Endothelial cell of umbilical vein (primary cell): Measurements from ENCODE around the gene FBXO48. TPM values are rescaled to one million over a fixed set of nuclear protein-coding genes. Genes with fewer than 3 reads are reported as not detected.

Experiments used
- BruUV-seq: library from RNA; stranded (reverse); fragments of 400-500 nt; replicated peaks from 2 replicates; lab custom pipeline; 2021; lab: Mats Ljungman, UMichigan
- CTCF ChIA-PET: fragments of 300-600, 350-600 bp; sonication (Branson Sonifier 250); formaldehyde crosslinking; loops from one replicate; lab custom pipeline; 2021; ENCODE audit warnings: antibody characterized with exemption, inconsistent platforms; lab: Charles Lee
- POLR2A ChIA-PET: fragments of 300-600, 350-600 bp; sonication (Branson Sonifier 250); formaldehyde crosslinking; loops from one replicate; lab custom pipeline; 2021; ENCODE audit warnings: antibody characterized with exemption, inconsistent platforms; lab: Charles Lee
- DNase-seq: peaks from one replicate; pipeline ENCODE4 v3.0.0-alpha.2; 2011; ENCODE audit warnings: low read depth, low spot score
- FAIRE-seq: peaks from 2 replicates; lab custom pipeline; 2011; peaks lifted over from hg19 to GRCh38; lab: Jason Lieb, UNC
- H2AFZ ChIP-seq: 2 replicates; pipeline ENCODE4 v1.6.0; 2012; ENCODE audit warnings: low read depth, low read length, control low read depth, inconsistent platforms
- H3K27ac ChIP-seq: 2 replicates; pipeline ENCODE4 v1.5.1; 2011; ENCODE audit warnings: low read depth, mild to moderate bottlenecking, control low read depth, low read length, moderate library complexity; ENCODE audit not compliant: insufficient read depth
- H3K27me3 ChIP-seq, 2 experiments: 2 replicates each; pipeline versions ENCODE4 v1.6.0 to v1.6.1; 2011; ENCODE audit warnings: low read length in 2 of 2, mixed read lengths in 1 of 2; ENCODE audit not compliant: control insufficient read depth in 2 of 2, insufficient read depth in 2 of 2
- H3K36me3 ChIP-seq, 2 experiments: 2 replicates in 1 of 2; 3 replicates in 1 of 2; pipeline ENCODE4 v1.5.1; 2011; ENCODE audit warnings: low read length in 2 of 2, mild to moderate bottlenecking in 1 of 2, moderate library complexity in 1 of 2; ENCODE audit not compliant: control insufficient read depth in 2 of 2, insufficient read depth in 2 of 2; ENCODE audit errors: extremely low read depth in 1 of 2
- H3K4me1 ChIP-seq: 3 replicates; pipeline ENCODE4 v1.5.1; 2011; ENCODE audit warnings: mild to moderate bottlenecking, low read length; ENCODE audit not compliant: control insufficient read depth, insufficient read depth; ENCODE audit errors: extremely low read depth
- H3K4me2 ChIP-seq: 2 replicates; pipeline ENCODE4 v1.6.1; 2011; ENCODE audit warnings: low read length, control low read depth, mixed read lengths; ENCODE audit not compliant: insufficient read depth
- H3K4me3 ChIP-seq, 3 experiments: fragments of 200-600 bp in 1 of 3; sonication (generic), shearing (Covaris generic) in 1 of 3; replicated peaks in 1 of 3; 2 replicates each; pipeline ENCODE4 v1.5.1; 2011 to 2016; ENCODE audit warnings: control low read depth in 3 of 3, low read length in 3 of 3, mild to moderate bottlenecking in 2 of 3, inconsistent platforms in 1 of 3, low read depth in 1 of 3, moderate library complexity in 1 of 3; ENCODE audit not compliant: insufficient read depth in 1 of 3
- H3K79me2 ChIP-seq: 2 replicates; pipeline ENCODE4 v1.6.0; 2012; ENCODE audit warnings: low read length, inconsistent platforms; ENCODE audit not compliant: control insufficient read depth, insufficient read depth
- H3K9ac ChIP-seq: replicated peaks from 2 replicates; pipeline ENCODE3; 2011; ENCODE audit warnings: low read length, control low read depth; ENCODE audit not compliant: insufficient read depth; ENCODE audit errors: extremely low read depth
- H3K9me1 ChIP-seq: replicated peaks from 3 replicates; pipeline ENCODE4 v1.6.0; 2011; ENCODE audit warnings: mild to moderate bottlenecking, low read length; ENCODE audit not compliant: control insufficient read depth, insufficient read depth; ENCODE audit errors: extremely low read depth
- H3K9me3 ChIP-seq: replicated peaks from 2 replicates; pipeline ENCODE4 v1.5.1; 2012; ENCODE audit warnings: low read length, inconsistent platforms; ENCODE audit not compliant: control insufficient read depth, insufficient read depth
- H4K20me1 ChIP-seq: replicated peaks from 2 replicates; pipeline ENCODE3; 2011; ENCODE audit warnings: mild to moderate bottlenecking, low read length; ENCODE audit not compliant: control insufficient read depth, insufficient read depth; ENCODE audit errors: extremely low read depth
- CTCF ChIP-seq, 2 donors: IDR thresholded peaks; 1 replicate in 1 of 2; 2 replicates in 1 of 2; pipeline ENCODE4 v1.5.1; 2011; ENCODE audit warnings: low read length in 2 of 2, mild to moderate bottlenecking in 2 of 2, moderate library complexity in 2 of 2, control low read depth in 1 of 2, inconsistent platforms in 1 of 2, low read depth in 1 of 2; ENCODE audit not compliant: insufficient read depth in 1 of 2; ENCODE audit errors: extremely low read depth in 1 of 2
- EZH2 ChIP-seq: IDR thresholded peaks from 2 replicates; pipeline ENCODE4 v1.6.1; 2012; ENCODE audit warnings: borderline replicate concordance, low read depth, mild to moderate bottlenecking, moderate library complexity, low read length, inconsistent platforms; ENCODE audit not compliant: severe bottlenecking
- FOS ChIP-seq: IDR thresholded peaks from 2 replicates; pipeline ENCODE4 v1.6.1; 2011; ENCODE audit warnings: mild to moderate bottlenecking, low read length, moderate library complexity, borderline replicate concordance; ENCODE audit not compliant: insufficient read depth
- GATA2 ChIP-seq: IDR thresholded peaks from 2 replicates; pipeline ENCODE4 v1.7.0; 2011; ENCODE audit warnings: low read depth, mild to moderate bottlenecking, moderate library complexity, mixed read lengths, low read length; ENCODE audit not compliant: insufficient read length, insufficient read depth
- JUN ChIP-seq: IDR thresholded peaks from 2 replicates; pipeline ENCODE4 v1.6.1; 2011; ENCODE audit warnings: borderline replicate concordance, low read depth; ENCODE audit not compliant: insufficient read length, insufficient read depth
- MAX ChIP-seq: IDR thresholded peaks from 2 replicates; pipeline ENCODE4 v1.6.1; 2011; ENCODE audit not compliant: insufficient read depth, insufficient read length
- MYC ChIP-seq: IDR thresholded peaks from one replicate; pipeline ENCODE4 v1.6.1; 2011; ENCODE audit warnings: mild to moderate bottlenecking, low read depth, low read length
- POLR2A ChIP-seq: IDR thresholded peaks from 2 replicates; pipeline ENCODE4 v1.6.1; 2012; ENCODE audit warnings: low read depth, mild to moderate bottlenecking, control low read depth, low read length
- POLR2AphosphoS5 ChIP-seq: IDR thresholded peaks from 2 replicates; pipeline ENCODE4 v1.6.1; 2012; ENCODE audit warnings: low read depth, mild to moderate bottlenecking, control low read depth, low read length, moderate library complexity; ENCODE audit not compliant: insufficient read depth
- dilution Hi-C: fragments of 300-500 bp; cut with MboI; formaldehyde crosslinking; loops from one replicate; pipeline ENCODE4 v1.15.0; 2019; ENCODE audit warnings: low sequenced_read_pairs; ENCODE audit not compliant: extremely low pct_ligation_motif_present
- intact Hi-C: fragments of 100-400 bp; cut with micrococcal nuclease; formaldehyde crosslinking; loops from one replicate; pipeline ENCODE4 v1.10.0; 2022
- polyA plus RNA-seq, 4 experiments: library from polyadenylated mRNA; depleted of rRNA in 3 of 4; stranded (reverse) in 3 of 4; unstranded in 1 of 4; fragments of >200 nt; gene quantifications; 2 replicates each; pipeline versions ENCODE4 v1.2.1 to v1.2.3, GENCODE V29; 2011 to 2012; ENCODE audit warnings: missing spikeins in 1 of 4
- total RNA-seq: library from RNA; stranded (reverse); gene quantifications from 2 replicates; pipeline ENCODE4 v1.2.3, GENCODE V29; 2021

Gene FBXO48
- total and polyA plus RNA-seq, 2 donors (not counting 3 experiments of a cell fraction or from before 2014, with no cell fraction given): 0.46 to 0.73 TPM

GRCh38 chr2:68413466-68413865, 53.6 kb downstream of the FBXO48 start:
- TF ChIP-seq MYC (no peak), POLR2AphosphoS5 (no peak), EZH2 (no peak), MAX (no peak), GATA2 (no peak), JUN (no peak), POLR2A (no peak), FOS (no peak), CTCF (IDR thresholded peaks at IDR 0.05; ENCODE audit: extremely low read depth in 1 of 2, insufficient read depth in 1 of 2, low read depth in 1 of 2, low read length in 2 of 2) (no peak)
- intact Hi-C loops: no loop called here
- Histone ChIP-seq H2AFZ (no peak overlapping the region), H4K20me1 (no peaks in the 10 kb centered on the region), H3K27ac (no peak overlapping the region), H3K4me2 (no peak overlapping the region), H3K36me3 (no peaks in the 10 kb centered on the region), H3K27me3 (no peaks in the 10 kb centered on the region), H3K79me2 (no peaks in the 10 kb centered on the region), H3K9me1 (no peaks in the 10 kb centered on the region), H3K9ac (no peak overlapping the region), H3K4me3 (no peak overlapping the region), H3K9me3 (no peaks in the 10 kb centered on the region), H3K4me1 (no peaks in the 10 kb centered on the region)
- FAIRE-seq (no peak), DNase-seq (no peak)
- no TSS peak for BruUV-seq
- dilution Hi-C loops: no loop called here
- ChIA-PET POLR2A (no interaction called here), CTCF (interaction anchor here (1.2 to 2.3 kb wide), 2 partner anchors 28 to 182 kb away, joined by 3 to 8 read pairs; no protein-coding TSS in a partner anchor)
